Measurements from ENCODE around the gene BLOC1S4. TPM values are rescaled to one million over a fixed set of nuclear protein-coding genes. Genes with fewer than 3 reads are reported as not detected.

Gene BLOC1S4
- total RNA-seq, 2 donors from 2014 or later, result 14.4 to 16.4 TPM

DNA sequence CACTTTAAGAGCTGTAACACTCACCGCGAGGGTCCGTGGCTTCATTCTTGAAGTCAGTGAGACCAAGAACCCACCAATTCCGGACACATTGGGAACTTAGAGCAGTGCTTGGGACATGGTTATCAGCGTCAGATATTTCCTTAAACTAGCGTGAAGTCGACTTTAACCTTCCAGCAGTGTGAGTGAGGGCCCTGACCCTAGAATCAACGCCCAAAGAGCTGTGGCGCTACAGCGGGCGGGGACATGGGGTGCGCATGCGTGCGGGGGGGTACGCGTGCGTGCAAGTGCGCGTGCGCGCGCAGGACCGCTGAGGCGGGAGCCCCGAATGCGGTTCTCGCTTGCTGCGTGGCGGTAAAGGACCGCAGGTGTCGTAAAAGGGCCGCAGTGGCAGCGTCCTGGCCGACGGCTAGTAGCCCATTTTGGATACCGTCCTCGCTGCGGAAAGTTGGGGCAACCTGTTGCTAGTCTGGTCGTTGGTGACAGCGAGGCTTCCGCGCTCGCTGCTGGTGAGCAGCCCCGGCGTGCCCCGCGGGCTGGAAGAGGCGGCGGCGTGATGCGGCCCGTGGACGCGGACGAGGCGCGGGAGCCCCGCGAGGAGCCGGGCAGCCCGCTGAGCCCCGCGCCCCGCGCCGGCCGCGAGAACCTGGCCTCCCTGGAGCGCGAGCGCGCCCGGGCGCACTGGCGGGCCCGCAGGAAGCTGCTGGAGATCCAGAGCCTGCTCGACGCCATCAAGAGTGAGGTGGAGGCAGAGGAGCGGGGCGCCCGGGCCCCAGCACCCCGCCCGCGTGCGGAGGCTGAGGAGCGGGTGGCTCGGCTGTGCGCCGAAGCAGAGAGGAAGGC lies 42.1 kb upstream of the BLOC1S4 start:
- H3K36me3 ChIP-seq, result no peaks in the 10 kb centered on the region
- H3K4me3 ChIP-seq, result peak overlapping the region; percentile 78
- peak overlapping the region; percentile 68 to 89 for H3K9ac ChIP-seq (ENCODE audit: low read depth in 2 of 2, low read length in 2 of 2)
- H3K4me1 ChIP-seq, result peaks cover 8% of the 10 kb centered on the region
- TF ChIP-seq, protein P1, sequence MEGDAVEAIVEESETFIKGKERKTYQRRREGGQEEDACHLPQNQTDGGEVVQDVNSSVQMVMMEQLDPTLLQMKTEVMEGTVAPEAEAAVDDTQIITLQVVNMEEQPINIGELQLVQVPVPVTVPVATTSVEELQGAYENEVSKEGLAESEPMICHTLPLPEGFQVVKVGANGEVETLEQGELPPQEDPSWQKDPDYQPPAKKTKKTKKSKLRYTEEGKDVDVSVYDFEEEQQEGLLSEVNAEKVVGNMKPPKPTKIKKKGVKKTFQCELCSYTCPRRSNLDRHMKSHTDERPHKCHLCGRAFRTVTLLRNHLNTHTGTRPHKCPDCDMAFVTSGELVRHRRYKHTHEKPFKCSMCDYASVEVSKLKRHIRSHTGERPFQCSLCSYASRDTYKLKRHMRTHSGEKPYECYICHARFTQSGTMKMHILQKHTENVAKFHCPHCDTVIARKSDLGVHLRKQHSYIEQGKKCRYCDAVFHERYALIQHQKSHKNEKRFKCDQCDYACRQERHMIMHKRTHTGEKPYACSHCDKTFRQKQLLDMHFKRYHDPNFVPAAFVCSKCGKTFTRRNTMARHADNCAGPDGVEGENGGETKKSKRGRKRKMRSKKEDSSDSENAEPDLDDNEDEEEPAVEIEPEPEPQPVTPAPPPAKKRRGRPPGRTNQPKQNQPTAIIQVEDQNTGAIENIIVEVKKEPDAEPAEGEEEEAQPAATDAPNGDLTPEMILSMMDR (IDR thresholded peaks at IDR 0.05), result no peak
- peak overlapping the region; percentile 89 for H3K27ac ChIP-seq
- H3K9me3 ChIP-seq, result no peaks in the 10 kb centered on the region
- H3K27me3 ChIP-seq, result no peaks in the 10 kb centered on the region
- DNase-seq, result peak; percentile 93
- intact Hi-C loops (cut with DNase I), result no loop called here

DNA sequence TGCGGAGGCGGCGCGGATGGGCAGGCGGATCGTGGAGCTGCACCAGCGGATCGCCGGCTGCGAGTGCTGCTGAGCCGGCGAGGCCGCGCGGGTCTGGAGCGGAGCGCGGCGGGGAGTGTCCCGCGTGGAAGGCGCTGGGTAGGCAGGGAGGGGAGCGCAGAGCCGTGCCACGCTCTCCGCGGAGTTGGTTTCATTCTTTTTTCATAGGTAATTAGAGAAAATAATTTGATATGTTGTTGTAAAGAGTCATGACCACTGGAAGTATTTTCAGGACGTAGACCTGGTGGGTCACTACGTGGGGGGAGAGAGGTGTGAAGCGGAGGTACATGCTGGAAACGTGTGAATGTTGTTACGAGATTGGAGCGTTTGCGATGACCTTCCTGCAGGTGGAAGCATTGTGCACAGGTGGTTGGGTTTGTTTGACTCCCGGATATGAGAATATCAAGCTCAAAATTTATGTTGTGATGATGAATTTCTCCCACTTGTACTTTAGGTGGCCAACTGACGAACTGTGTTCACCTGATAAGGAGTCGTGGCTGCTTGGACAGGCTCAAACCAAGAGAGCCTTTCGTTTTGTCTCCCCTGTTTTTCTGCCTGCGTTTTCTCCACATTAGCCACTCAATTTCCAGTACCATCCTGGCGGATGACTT lies 41.3 kb upstream of the BLOC1S4 start:
- H3K9ac ChIP-seq (ENCODE audit: low read depth in 2 of 2, low read length in 2 of 2), result peak overlapping the region; percentile 68 to 89
- TF ChIP-seq, protein P1 (IDR thresholded peaks at IDR 0.05), result peak; percentile 34
- no peaks in the 10 kb centered on the region for H3K27me3 ChIP-seq
- H3K4me1 ChIP-seq, result peaks cover 8% of the 10 kb centered on the region
- DNase-seq, result peak; percentile 76
- H3K36me3 ChIP-seq, result no peaks in the 10 kb centered on the region
- H3K27ac ChIP-seq, result peak overlapping the region; percentile 89
- intact Hi-C loops (cut with DNase I), result no loop called here
- H3K4me3 ChIP-seq, result peak overlapping the region; percentile 78
- no peaks in the 10 kb centered on the region for H3K9me3 ChIP-seq

DNA sequence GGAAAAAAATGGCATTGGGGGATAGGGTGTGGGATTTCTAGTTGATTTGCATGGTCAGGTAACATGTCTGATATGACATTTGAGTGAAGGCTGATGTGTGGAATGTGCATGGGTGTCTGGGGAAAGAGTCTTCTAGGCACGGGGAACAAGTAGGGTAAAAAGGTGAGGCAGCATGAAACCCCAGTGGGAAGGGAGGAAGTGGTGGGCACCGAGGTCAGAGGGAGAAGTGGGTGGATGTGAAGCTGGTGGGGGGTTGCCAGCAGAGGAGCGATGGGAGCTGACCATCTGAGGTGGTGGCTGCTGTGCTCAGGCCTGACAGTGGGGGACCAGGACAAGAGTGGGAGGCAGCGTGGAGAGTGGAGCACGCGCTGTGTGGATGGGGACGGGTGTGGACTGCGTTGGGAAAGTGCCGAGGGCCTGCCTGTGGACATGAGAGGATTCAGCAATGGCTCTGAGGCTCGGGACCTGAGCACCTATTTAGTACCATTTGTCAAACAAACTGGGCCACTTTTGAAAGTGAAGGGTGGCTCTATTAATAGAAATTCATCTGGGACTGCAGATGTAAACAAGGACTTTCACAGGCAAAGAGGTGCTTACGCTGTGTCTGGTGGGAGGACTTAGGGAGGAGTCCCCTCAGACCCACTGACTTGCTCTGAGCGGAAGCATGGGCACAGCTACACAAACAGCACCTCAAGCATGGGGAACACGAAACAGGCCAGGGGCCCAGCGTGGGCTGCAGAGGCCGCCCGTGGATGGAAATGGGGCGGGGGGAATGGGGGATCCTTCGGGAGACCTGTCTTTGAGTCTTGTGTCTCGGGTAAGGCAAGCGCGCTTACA lies 39.0 kb upstream of the BLOC1S4 start:
- no peak for DNase-seq
- H3K27ac ChIP-seq, result no peak overlapping the region

DNA sequence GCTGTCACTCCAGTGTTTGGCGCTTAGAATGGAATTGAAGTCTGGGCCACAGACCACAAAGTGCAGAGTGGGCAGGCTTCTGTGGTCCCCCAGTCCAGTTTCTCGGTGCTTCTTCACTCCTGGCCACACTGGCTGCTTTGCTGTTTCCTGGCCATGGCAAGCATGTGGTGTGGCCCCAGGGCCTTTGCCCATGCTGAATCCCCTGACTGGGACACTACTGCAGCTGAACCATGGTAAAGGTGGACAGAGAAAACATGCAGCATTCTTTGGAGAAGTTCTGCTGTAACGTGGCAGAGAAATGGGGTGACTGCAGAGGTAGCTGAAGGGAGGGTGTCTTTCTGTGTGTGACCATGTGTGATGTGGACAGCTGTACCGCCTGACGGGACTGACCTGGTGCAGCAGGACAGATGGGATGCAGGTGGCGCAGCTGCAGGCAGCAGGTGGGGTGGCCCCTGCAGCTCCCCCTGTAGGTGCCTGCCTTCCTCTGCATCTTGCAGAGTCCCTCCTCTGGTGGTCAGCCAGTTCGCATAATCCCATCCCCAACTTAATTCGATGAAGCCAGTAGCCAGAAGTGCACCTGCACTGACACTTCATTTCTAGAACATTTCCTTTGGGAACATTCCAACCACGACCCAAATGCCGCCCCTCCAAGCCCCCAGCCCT lies 35.5 kb upstream of the BLOC1S4 start:
- Histone ChIP-seq H3K36me3 (no peaks in the 10 kb centered on the region), H3K9me3 (no peaks in the 10 kb centered on the region), H3K4me1 (peaks cover 2% of the 10 kb centered on the region), H3K27ac (no peak overlapping the region), H3K27me3 (no peaks in the 10 kb centered on the region), H3K9ac (ENCODE audit: low read depth in 2 of 2, low read length in 2 of 2) (no peak overlapping the region), H3K4me3 (no peak overlapping the region)
- no peak for DNase-seq
- TF ChIP-seq, protein P1 (IDR thresholded peaks at IDR 0.05), result no peak
- intact Hi-C loops (cut with DNase I), result no loop called here

More for the DNA sequence above, 39.0 kb upstream of the BLOC1S4 start:
- Histone ChIP-seq H3K27me3 (no peaks in the 10 kb centered on the region), H3K4me1 (peaks cover 8% of the 10 kb centered on the region), H3K9me3 (no peaks in the 10 kb centered on the region), H3K36me3 (no peaks in the 10 kb centered on the region), H3K4me3 (no peak overlapping the region), H3K9ac (ENCODE audit: low read depth in 2 of 2, low read length in 2 of 2) (no peak overlapping the region)
- TF ChIP-seq, protein P1 (IDR thresholded peaks at IDR 0.05), result no peak
- intact Hi-C loops (cut with DNase I), result no loop called here

DNA sequence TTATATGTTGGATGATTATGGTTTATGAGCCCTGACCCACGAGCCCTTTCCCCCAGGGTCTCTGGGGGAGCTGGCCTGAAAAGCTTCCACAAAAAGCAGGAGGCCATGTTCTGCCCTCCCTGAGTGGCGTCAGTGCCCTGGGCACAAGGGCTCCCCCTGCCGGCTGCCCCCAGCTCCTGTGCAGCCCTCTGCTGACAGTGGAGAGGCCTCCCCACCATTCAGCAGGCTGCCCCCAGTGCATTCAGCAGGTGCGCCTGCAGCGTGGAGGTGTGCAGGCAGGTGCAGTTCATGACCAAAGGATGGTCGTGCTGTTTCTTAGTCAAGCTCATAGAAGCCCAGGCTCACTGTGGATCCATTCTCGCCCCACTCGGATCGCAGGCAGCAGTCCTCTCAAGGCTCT lies 34.8 kb upstream of the BLOC1S4 start:
- no peak overlapping the region for H3K9ac ChIP-seq (ENCODE audit: low read depth in 2 of 2, low read length in 2 of 2)
- TF ChIP-seq, protein P1 (IDR thresholded peaks at IDR 0.05), result no peak
- H3K4me1 ChIP-seq, result no peaks in the 10 kb centered on the region
- intact Hi-C loops (cut with DNase I), result no loop called here
- DNase-seq, result no peak
- H3K27me3 ChIP-seq, result no peaks in the 10 kb centered on the region
- no peaks in the 10 kb centered on the region for H3K36me3 ChIP-seq
- H3K9me3 ChIP-seq, result no peaks in the 10 kb centered on the region
- no peak overlapping the region for H3K4me3 ChIP-seq
- no peak overlapping the region for H3K27ac ChIP-seq
